HFFc6 (cell line): Measurements from ENCODE around the gene DES. TPM values are rescaled to one million over a fixed set of nuclear protein-coding genes. Genes with fewer than 3 reads are reported as not detected.

ENCODE experiments used
- DNase-seq: peaks from one replicate; pipeline ENCODE4 v3.0.0-alpha.2; 2018
- H3K27ac Mint-ChIP-seq: 2 replicates; pipeline ENCODE4 v1.8.0; 2020; ENCODE audit warnings: mild to moderate bottlenecking, mixed read lengths
- H3K27me3 Mint-ChIP-seq: 2 replicates; pipeline ENCODE4 v1.8.0; 2021; ENCODE audit warnings: mild to moderate bottlenecking, moderate library complexity, mixed read lengths; ENCODE audit not compliant: insufficient read depth
- H3K36me3 Mint-ChIP-seq: 2 replicates; pipeline ENCODE4 v1.8.0; 2021; ENCODE audit warnings: low read depth, mixed read lengths
- H3K4me1 Mint-ChIP-seq: 2 replicates; pipeline ENCODE4 v1.8.0; 2020; ENCODE audit warnings: low read depth, mixed read lengths
- H3K4me3 Mint-ChIP-seq: 2 replicates; pipeline ENCODE4 v1.8.0; 2020; ENCODE audit warnings: mild to moderate bottlenecking, moderate library complexity, mixed read lengths
- H3K9me3 Mint-ChIP-seq: 2 replicates; pipeline ENCODE4 v1.8.0; 2020; ENCODE audit warnings: mild to moderate bottlenecking, mixed read lengths
- total RNA-seq, 6 experiments: library from RNA; stranded (reverse); fragmentation: NEBNext Ultra II Directional; extraction: Animal tissue kit (Norgen Biotek cat#: 25700); gene quantifications; 2 replicates in 1 of 6; 3 replicates in 5 of 6; pipeline ENCODE4 v1.2.3, GENCODE V29; 2021
- TF ChIP-seq, protein P1 (sequence below): fragments of 200-600 bp; sonication (generic); IDR thresholded peaks from 2 replicates; pipeline ENCODE4 v1.5.0; 2021; ENCODE audit warnings: antibody characterized with exemption, mild to moderate bottlenecking

The DES gene
- total RNA-seq, 6 experiments from 2014 or later, result 0.12 to 0.37 (median 0.19) TPM; not detected in 1

DNA sequence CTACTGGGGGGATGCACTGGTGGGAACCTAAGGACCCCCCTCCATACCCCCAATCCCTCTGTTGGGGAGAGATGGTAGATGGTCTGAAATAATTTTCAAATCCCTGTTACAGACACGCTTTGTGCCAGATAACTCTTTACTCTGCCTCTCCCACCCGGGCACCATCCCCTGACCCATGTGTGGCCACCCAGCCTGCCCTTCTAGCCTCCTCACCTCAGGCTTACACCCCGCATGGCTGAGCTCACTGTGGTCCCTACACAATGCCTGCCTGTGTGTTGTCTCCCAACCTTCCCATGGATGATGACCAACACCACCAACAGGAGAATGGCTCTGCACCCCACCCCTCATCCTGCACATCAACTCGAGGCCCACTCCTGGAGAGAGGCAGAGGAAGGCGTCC, 31.4 kb downstream of the DES start:
- Mint-ChIP-seq H3K4me1 (peaks cover 70% of the 10 kb centered on the region), H3K27ac (peak overlapping the region; percentile 71), H3K4me3 (no peak overlapping the region), H3K27me3 (peaks cover 1% of the 10 kb centered on the region), H3K36me3 (peaks cover 41% of the 10 kb centered on the region), H3K9me3 (no peaks in the 10 kb centered on the region)
- DNase-seq, result no peak
- TF ChIP-seq, protein P1, sequence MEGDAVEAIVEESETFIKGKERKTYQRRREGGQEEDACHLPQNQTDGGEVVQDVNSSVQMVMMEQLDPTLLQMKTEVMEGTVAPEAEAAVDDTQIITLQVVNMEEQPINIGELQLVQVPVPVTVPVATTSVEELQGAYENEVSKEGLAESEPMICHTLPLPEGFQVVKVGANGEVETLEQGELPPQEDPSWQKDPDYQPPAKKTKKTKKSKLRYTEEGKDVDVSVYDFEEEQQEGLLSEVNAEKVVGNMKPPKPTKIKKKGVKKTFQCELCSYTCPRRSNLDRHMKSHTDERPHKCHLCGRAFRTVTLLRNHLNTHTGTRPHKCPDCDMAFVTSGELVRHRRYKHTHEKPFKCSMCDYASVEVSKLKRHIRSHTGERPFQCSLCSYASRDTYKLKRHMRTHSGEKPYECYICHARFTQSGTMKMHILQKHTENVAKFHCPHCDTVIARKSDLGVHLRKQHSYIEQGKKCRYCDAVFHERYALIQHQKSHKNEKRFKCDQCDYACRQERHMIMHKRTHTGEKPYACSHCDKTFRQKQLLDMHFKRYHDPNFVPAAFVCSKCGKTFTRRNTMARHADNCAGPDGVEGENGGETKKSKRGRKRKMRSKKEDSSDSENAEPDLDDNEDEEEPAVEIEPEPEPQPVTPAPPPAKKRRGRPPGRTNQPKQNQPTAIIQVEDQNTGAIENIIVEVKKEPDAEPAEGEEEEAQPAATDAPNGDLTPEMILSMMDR, result no peak

DNA sequence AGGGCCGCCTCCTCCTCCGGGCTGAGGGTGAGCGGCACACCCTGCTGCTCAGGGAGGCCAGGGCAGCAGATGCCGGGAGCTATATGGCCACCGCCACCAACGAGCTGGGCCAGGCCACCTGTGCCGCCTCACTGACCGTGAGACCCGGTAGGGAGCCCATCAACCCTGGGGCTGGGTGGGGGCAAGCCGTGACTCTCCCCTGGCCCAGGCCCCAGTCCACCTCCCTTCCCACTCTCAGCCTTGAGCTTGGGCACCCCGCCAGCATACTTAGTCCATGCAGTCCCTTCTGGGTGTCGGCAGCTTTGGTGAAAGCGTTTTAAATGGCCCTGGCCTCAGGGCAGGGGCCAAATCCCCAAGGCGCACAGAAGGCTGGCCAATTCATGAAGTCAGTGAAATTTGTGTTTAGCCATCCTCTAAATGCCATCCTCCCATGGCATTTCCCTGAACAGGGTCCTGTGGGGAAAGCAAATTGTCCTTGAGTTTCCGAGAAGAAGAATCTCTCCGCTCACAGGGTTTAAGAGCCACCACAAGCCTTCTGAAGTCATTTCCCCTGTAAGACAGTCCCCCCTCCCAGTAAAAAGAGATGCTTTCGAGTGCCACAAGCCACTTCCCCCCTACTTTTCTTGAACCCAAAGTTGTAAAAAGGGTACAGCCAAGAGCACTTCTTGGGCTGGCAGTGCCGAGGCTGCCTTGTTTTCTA, 33.6 kb downstream of the DES start:
- Mint-ChIP-seq H3K36me3 (peaks cover 49% of the 10 kb centered on the region), H3K27ac (peak overlapping the region; percentile 96), H3K9me3 (no peaks in the 10 kb centered on the region), H3K27me3 (no peaks in the 10 kb centered on the region; the same call in 1 of the 2 replicates), H3K4me1 (peaks cover 55% of the 10 kb centered on the region), H3K4me3 (no peak overlapping the region)
- no peak for DNase-seq
- TF ChIP-seq, protein P1, result no peak

DNA sequence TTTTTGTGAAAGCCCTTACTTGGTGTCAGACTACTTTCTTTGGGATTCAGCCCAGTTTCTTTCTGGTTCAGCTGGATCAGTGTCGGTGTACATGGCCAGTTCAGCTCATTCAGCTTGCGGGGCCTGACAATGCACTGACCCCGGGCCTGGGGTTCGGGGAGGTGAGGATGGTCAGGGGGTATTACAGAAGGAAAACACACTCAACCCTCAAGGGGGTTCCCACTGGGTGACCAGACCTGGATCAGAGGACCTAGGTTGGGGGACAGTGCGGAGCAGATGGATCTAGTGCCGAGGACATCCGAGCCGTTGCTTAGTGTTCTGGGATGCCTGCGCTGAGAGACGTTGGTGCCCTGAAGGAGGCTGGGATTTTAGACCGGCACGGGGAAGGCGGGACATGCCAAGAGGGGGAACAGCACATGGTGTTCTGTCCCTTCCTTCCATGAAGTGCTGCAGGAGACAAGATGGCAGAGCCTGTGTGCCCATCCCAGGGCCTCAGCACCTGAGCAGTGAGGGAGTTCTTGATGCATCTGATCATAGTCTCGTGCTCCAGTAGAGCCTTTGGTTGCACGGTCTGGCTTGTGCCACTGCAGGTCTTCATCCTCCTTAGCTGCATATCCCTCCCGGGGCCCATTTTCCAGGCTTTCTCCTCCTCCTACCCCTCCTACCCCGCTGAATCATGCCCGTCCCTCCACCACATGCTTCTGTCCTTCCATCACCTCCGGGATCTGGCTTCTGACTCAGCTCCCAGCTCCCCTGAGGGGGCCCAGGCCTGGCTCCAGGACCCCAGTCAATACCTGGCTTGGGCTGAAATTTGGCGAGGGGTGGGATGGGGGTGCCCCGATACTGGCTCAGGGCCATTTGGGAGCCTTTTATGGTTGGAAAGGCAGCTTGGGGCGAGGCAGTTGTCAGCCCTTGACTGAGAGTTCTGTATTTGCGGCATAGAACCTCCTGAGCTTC, 34.5 kb downstream of the DES start:
- peaks cover 64% of the 10 kb centered on the region for H3K4me1 Mint-ChIP-seq
- peaks cover 49% of the 10 kb centered on the region for H3K36me3 Mint-ChIP-seq
- no peaks in the 10 kb centered on the region for H3K9me3 Mint-ChIP-seq
- TF ChIP-seq, protein P1, result no peak
- H3K27me3 Mint-ChIP-seq, result no peaks in the 10 kb centered on the region; the same call in 1 of the 2 replicates
- H3K4me3 Mint-ChIP-seq, result peak overlapping the region; percentile 81
- peak overlapping the region; percentile 96 for H3K27ac Mint-ChIP-seq
- peak; percentile 95 for DNase-seq

DNA sequence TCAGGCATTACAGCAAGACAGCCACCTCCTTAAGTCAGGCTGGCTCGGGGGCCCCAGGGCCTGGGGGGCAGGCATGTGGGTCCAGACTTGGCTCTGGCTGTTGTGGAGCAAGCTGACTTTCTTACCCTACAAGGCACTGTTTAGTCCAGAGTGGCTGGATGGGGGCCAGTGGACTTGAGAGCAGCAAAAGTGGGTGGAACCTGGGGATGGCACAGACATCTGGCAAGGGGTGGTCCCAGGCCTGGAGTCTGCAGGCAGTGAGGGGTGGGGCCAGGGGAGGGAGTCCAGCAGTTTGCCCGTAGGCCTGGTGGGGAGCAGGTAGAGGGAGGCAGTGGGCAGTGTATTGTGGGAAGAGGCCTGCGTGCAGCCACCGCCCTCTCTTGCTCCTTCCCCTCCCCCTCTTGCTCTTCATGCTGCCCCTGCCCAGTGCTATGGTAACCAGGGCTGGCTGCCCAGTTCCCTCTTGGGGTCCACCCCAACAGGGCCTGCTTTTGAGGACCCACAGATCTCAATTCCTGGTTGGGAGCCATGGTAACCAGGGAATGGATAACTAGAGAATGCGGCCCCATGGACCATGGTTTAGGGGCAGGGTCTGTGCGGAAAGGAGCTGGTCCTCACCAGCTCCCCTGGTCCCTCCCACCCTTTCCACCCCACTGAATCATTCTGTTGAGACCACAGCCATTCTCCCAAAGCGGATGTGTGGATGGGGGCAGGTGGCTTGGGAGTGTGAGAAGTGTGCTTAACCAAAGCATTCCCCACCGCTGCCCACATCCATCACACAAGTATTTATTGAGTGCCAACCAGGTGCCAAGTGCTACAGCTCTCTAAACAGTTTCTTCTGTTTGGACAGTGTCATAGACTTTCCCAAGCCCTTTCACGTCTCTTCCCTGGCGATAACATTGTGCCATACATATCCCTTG, 35.8 kb downstream of the DES start:
- H3K36me3 Mint-ChIP-seq, result peaks cover 49% of the 10 kb centered on the region
- peak; percentile 85 for DNase-seq
- peaks cover 73% of the 10 kb centered on the region for H3K4me1 Mint-ChIP-seq
- no peaks in the 10 kb centered on the region for H3K9me3 Mint-ChIP-seq
- TF ChIP-seq, protein P1, result no peak
- H3K27ac Mint-ChIP-seq, result peak overlapping the region; percentile 96
- peaks cover 3% of the 10 kb centered on the region; the same call in 1 of the 2 replicates for H3K27me3 Mint-ChIP-seq
- peak overlapping the region; percentile 81 for H3K4me3 Mint-ChIP-seq

DNA sequence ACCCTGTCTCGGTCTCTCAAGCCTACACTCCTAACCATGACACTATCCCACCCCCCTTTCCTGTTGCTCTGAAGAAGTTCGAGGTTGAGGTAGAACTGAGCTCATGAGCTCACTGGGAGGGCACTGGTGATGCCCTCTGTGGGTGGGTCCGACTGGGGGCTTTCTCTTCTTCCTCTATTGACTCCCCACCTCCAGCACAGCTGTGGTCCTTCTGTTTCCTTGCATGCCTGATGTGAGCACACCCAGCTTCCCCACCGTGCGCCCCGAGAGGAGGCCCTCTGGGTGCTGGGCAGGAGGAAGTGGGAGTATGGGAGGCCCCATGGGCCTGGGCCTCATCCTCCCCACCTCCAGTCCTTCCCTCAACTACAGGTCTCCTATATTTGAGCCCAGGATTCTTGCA, 37.4 kb downstream of the DES start:
- Mint-ChIP-seq H3K36me3 (peaks cover 39% of the 10 kb centered on the region), H3K9me3 (no peaks in the 10 kb centered on the region), H3K27ac (peak overlapping the region; percentile 33), H3K4me3 (no peak overlapping the region), H3K4me1 (peaks cover 76% of the 10 kb centered on the region), H3K27me3 (peaks cover 9% of the 10 kb centered on the region)
- TF ChIP-seq, protein P1, result no peak
- no peak for DNase-seq
